ENCODE measurements around the gene TBATA.

Gene TBATA

DNA sequence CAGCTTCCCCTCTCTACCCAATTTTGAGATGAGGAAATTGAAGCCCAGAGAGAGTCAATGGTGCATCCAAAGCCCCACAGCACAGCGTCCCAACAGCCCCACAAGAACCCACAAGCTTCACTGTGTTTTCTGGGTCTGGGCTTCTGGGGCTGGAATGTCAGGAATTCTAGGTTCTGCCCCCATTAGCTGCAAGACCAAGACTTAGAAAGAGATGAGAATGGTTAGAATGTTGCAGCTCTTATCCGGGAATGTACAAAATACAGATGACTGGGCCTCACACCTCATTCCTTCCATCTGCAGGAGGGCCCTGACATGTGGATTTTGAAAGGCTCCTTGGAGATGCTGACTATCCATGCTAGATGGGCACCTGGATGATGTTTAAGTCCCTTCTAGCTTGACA lies 24.5 kb upstream of the TBATA start:
- no peak overlapping the region for H3K4me3 ChIP-seq (ENCODE audit: low read length)
- DNase-seq (ENCODE audit: low read depth): no peak
- TF ChIP-seq, protein P1, sequence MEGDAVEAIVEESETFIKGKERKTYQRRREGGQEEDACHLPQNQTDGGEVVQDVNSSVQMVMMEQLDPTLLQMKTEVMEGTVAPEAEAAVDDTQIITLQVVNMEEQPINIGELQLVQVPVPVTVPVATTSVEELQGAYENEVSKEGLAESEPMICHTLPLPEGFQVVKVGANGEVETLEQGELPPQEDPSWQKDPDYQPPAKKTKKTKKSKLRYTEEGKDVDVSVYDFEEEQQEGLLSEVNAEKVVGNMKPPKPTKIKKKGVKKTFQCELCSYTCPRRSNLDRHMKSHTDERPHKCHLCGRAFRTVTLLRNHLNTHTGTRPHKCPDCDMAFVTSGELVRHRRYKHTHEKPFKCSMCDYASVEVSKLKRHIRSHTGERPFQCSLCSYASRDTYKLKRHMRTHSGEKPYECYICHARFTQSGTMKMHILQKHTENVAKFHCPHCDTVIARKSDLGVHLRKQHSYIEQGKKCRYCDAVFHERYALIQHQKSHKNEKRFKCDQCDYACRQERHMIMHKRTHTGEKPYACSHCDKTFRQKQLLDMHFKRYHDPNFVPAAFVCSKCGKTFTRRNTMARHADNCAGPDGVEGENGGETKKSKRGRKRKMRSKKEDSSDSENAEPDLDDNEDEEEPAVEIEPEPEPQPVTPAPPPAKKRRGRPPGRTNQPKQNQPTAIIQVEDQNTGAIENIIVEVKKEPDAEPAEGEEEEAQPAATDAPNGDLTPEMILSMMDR (IDR thresholded peaks at IDR 0.05; ENCODE audit: insufficient read depth, low read depth, low read length, missing control alignments): no peak

DNA sequence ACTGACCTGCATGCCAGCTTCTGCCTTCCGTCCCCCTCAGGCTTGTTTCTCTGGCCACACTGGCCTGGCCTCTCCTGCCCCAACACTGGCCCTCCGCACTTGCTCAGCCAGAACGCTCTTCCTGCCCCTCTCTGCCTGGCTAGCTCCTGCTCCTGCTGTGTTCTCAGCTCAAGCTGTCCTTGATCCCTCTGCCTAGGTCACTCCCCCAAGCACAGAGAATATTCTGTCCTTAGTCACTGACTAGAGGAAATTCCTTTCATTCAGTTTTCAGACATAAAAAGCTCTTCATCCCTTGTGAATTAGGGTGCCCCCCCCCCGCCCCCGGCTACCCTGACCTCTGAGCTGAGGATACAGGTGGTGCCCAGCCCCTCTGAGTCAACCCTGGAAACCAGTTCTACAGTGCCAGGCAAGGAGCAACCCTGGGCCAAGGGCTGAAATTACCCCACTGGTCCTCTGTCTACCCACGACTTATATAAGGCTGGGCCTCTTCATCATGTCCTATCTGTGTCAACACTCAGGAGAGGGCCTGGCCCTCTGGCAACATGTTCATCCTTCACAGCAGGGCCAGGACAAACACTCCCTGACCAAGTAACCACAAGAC lies 23.9 kb upstream of the TBATA start:
- TF ChIP-seq, protein P1 (IDR thresholded peaks at IDR 0.05; ENCODE audit: insufficient read depth, low read depth, low read length, missing control alignments): no peak
- peak; percentile 41 for DNase-seq (ENCODE audit: low read depth)
- H3K4me3 ChIP-seq (ENCODE audit: low read length): no peak overlapping the region

DNA sequence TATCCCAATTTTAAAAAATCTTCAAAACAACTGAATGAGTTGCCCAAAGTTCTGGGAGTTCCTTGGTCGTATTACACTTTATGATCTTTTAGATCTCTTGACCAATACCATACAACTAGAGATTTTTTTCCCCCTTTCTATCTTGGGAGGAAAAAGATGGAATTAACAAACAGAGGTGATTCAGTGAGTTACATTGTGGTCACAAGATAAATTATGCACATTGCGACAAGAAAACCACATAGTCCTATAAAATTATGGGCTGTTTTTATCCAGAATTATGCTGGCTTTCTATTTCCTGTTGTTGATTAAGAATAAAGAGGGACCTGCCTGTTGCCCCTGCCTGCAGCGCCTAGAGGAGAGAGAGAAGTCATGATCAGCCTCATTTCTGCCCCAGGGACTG lies 22.4 kb upstream of the TBATA start:
- TF ChIP-seq, protein P1 (IDR thresholded peaks at IDR 0.05; ENCODE audit: insufficient read depth, low read depth, low read length, missing control alignments): no peak
- DNase-seq (ENCODE audit: low read depth): no peak
- H3K4me3 ChIP-seq (ENCODE audit: low read length): no peak overlapping the region

DNA sequence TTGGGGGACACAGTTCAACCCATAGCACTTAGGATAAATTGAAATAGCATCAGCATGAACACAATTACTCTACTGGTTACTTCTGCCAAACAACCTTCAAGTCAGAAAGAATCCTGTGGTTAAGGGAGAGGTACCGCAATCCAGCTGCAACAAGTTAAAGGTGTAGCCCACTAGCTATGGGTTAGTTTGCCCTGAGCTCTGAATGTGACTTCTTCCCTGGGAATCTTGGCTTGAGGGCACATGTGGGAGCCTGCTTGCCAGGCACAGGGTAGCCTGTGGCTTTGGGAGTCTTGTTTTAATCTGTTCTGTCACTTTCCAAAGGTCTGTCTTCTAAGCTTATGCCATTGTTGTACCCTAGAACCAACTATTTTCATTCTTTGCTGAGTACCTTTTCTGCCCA lies 21.7 kb upstream of the TBATA start:
- TF ChIP-seq, protein P1 (IDR thresholded peaks at IDR 0.05; ENCODE audit: insufficient read depth, low read depth, low read length, missing control alignments): no peak
- DNase-seq (ENCODE audit: low read depth): no peak
- H3K4me3 ChIP-seq (ENCODE audit: low read length): no peak overlapping the region

DNA sequence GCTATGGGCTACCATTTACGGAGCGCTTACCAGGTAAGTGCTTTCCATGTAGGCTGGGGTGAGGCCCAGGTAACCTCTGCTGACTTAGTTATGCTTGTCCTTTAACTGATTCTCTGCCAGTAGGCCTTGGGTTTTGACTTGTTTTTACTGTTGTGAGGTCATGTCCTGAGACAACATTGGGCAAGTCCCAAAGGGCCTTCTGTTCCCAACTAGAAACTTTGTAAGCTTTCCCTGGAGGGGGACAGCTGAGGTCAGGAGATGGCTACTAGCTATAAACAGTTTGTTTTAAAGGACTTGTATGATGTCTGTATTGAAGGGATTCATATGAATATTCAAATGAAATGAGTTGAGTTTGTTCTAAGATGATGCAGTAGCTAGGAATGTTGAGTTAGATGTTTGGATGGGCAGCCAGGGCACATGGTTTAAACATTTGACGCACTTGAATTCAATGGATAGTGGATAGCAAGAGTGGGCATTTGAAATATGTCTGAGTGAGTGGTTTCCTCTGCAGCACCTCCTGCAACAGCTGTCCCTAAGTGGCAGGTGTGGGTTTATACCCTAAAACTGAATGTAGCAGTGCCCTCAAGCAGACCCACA lies 20.5 kb upstream of the TBATA start:
- TF ChIP-seq, protein P1 (IDR thresholded peaks at IDR 0.05; ENCODE audit: insufficient read depth, low read depth, low read length, missing control alignments): no peak
- no peak for DNase-seq (ENCODE audit: low read depth)
- no peak overlapping the region for H3K4me3 ChIP-seq (ENCODE audit: low read length)

DNA sequence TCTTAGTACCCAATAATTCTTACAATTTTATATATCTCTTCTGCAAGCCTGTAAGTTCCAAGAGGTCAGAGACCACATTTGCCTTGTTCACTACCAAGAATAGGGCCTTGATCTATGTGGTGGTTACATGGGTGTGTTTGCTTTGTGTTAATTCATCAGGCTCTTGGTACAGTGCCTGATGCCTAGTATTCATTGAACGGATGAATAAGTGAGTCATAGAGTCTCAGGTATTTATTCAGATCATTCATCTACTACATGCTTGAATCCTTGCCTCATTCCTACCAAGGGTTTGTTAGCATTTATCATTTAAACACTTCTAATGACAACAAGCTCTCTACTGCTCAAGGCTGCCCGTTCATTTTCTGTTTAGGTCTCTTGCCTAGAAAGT lies 19.2 kb upstream of the TBATA start:
- peak; percentile 87 for DNase-seq (ENCODE audit: low read depth)
- TF ChIP-seq, protein P1 (IDR thresholded peaks at IDR 0.05; ENCODE audit: insufficient read depth, low read depth, low read length, missing control alignments): no peak
- no peak overlapping the region for H3K4me3 ChIP-seq (ENCODE audit: low read length)

Measured in epithelial cell of esophagus (primary cell).